Esophagus squamous epithelium (tissue), 4 donors: ENCODE data around the gene WDR74.

Source experiments
- POLR2A ChIP-seq, 4 donors: fragments of 450-650 bp; IDR thresholded peaks; one replicate each; pipeline ENCODE4 v1.6.1; 2017; ENCODE audit warnings: antibody characterized with exemption in 4 of 4, mild to moderate bottlenecking in 4 of 4, moderate library complexity in 3 of 4
- TF ChIP-seq, protein P1 (sequence below), 6 experiments: fragments of 450-650 bp in 4 of 6; fragments of 200-600 bp in 2 of 6; sonication (generic) in 2 of 6; IDR thresholded peaks; one replicate each; pipeline ENCODE4 v1.5.1; 2016 to 2019; ENCODE audit warnings: antibody characterized with exemption in 6 of 6, mild to moderate bottlenecking in 4 of 6, moderate library complexity in 4 of 6

DNA sequence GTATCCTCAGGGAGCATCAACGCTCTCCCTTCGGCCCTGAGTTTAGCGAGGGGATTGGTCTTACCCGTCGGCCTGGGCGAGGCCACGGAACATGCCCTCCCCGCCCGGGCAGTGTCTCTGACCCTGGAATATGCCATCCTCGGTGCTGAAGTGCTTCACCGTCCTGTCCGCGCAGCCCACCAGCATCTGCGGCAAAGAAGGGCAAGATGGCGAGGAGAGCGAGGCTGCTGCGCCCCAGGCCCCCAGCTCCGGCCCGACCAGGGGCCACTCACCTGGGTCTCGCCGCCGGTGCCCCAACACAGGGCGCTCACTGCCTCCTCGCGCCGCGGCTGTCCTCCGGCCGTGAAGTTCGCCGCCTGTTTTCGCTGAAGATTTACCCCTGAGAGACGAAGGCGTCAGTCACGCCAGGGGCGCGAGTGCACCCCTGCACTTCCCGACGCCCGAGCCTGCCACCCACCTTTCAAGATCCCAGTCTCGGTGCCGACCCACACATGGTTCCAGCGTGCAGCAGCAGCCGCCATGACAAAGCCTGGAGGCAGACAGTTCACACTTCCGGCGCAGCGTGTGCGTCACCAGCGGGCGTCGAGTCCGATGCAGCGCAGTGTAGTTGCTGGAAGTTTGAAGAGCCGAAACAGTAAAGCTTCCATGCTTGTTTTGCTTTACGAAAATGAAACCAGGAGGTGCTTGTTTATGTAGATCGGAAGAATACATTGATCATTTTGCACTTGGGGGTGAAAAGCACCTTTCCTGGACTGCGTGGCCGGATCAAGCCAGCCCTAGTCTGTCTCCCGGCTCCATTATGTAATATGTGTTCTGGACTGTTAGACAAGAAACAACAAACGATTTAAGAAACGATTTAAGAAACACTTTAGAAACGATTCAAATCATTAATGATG lies at the start of gene WDR74:
- TF ChIP-seq, protein P1, sequence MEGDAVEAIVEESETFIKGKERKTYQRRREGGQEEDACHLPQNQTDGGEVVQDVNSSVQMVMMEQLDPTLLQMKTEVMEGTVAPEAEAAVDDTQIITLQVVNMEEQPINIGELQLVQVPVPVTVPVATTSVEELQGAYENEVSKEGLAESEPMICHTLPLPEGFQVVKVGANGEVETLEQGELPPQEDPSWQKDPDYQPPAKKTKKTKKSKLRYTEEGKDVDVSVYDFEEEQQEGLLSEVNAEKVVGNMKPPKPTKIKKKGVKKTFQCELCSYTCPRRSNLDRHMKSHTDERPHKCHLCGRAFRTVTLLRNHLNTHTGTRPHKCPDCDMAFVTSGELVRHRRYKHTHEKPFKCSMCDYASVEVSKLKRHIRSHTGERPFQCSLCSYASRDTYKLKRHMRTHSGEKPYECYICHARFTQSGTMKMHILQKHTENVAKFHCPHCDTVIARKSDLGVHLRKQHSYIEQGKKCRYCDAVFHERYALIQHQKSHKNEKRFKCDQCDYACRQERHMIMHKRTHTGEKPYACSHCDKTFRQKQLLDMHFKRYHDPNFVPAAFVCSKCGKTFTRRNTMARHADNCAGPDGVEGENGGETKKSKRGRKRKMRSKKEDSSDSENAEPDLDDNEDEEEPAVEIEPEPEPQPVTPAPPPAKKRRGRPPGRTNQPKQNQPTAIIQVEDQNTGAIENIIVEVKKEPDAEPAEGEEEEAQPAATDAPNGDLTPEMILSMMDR (IDR thresholded peaks at IDR 0.05): peak in 1 of 6 experiments; percentile 20
- TF ChIP-seq POLR2A (IDR thresholded peaks at IDR 0.05): peak in 3 of 4 donors; percentile 41 to 94 (median 73)
